Endothelial cell of hepatic sinusoid (primary cell): ENCODE results near the gene PLA2G6.

Source experiments
- in situ Hi-C: cut with HindIII; loops from 2 replicates; pipeline ENCODE4 v1.10.0; 2017; ENCODE audit warnings: low sequenced_read_pairs

Gene PLA2G6

DNA sequence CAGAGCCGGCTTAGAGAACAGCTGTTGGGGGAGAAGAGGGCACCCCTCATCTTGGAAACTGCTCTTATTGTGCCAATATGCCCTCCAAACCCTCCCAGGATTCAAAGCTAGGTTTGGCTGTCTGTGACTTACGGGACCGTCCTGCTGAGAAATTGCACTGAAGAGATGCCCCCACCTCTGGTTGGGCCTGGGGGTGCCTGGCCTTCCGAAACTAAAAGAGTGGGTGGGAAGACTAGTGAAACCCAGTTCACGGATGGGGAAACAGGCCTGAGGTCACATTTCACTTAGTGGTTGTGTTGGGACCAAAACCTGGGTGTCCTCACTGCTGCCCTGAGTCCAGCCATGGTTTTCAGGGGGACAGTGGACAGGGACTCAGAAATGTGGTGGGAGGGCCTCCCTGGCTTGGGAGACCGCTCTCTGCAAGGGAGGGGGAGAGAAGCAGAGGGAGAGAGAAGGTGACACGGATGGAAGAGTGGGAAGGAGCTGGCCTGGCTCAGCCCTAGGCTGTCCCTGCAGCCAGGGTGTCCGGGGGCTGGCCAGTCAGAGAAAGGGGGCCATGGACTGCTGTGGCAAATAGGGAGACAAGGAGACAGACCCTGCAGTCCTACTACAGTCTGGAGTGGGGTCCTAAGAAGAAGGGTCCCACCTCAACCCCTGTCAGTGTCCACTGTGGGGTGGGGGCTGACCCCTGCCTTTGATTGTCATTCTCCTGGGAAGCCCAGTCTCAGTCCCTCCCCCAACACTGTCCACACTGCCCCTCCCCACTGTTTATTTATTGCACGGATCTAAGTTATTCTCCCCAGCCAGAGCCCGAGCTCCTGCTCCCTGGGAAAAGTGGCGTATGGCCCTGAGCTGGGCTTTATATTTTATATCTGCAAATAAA lies 33.8 kb upstream of the PLA2G6 start:
- in situ Hi-C loops = no loop called here

DNA sequence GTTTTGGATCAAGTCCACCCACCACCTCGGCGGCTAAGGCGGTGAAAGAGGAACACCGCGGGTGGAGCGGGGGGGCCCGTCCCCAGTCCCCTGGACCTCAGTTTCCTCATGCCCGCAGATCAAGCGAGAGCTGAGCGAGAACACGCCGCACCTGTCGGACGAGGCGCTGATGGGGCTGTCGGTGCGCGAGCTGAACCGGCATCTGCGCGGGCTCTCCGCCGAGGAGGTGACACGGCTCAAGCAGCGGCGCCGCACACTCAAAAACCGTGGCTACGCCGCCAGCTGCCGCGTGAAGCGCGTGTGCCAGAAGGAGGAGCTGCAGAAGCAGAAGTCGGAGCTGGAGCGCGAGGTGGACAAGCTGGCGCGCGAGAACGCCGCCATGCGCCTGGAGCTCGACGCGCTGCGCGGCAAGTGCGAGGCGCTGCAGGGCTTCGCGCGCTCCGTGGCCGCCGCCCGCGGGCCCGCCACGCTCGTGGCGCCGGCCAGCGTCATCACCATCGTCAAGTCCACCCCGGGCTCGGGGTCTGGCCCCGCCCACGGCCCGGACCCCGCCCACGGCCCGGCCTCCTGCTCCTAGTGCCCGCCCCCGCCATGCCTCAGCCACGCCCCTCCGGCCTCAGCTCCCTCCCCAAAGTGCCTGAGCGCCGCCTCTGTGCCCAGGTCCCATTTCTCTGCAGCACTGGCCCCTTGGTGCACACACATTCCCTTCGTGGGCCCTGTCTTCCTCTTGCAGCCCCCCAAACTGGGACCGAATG lies 32.8 kb upstream of the PLA2G6 start:
- in situ Hi-C loops = no loop called here

DNA sequence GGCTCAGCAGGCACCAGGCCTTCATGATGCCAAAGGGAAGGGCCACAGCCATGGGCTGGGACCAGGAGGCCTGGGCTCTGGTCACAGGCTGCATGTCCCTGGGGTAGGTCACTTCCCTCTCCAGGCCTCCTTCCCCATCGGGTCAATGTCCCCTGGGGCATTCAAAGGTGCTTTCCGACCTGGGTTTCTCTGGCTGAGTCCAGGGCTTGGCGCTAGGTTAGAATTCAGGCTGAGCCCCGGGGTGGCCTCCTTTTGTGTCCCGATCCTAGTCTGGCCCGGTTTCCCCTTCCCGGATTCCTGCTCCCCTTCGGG lies 32.3 kb upstream of the PLA2G6 start:
- in situ Hi-C loops = no loop called here

DNA sequence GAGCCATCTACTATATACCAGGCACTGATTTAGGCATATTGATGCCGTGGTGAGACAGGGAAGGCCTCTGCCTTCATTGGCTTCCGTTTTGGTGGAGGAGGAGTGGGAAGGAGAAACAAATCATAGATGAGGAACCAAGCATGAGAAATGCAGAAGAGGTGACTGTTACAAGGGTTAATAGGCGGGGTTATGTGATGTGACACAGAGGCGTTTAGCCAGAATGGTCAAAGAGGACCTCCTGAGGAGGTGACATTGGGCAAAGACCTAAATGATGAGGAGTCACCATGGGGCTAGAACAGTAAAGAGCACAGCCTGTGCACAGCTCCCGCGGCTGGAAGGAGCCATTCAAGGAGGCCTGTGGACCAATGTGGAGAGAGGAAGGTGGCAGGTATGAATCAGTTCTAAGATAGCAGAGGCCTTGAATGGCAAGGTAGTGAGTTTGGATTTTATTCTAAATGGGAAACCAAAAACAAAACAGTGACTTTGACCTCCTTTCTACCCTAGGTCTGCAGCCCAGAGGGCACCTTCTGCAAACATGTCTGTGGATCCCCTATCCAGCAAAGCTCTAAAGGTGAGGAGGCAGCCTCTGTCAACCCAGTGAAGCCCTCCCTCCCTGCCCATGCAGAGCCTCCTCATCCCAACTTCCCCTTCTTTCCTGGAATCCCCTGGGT lies 31.8 kb upstream of the PLA2G6 start:
- in situ Hi-C loops = no loop called here

DNA sequence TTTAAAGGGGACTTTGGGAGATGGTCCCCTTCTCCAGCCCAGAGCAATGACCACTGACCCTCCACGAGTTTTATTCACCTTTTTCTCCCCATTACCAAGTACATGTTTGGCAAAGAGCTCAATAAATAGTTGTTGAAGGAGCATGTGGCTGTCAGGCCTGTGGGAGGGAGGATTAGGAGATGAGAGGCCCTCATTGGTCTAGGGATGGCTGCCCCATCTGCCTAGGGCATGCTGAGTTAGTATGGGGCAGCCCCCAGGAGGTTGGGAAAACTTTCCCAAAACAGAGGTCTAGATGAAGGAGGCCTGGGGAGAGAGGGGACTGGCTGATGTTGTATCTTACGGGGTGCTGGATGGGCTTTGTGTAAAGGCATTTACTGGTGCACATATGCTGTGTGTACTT lies 30.8 kb upstream of the PLA2G6 start:
- in situ Hi-C loops = no loop called here

GRCh38 chr22:38211556-38211955 lies 29.9 kb upstream of the PLA2G6 start:
- in situ Hi-C loops = no loop called here

GRCh38 chr22:38208551-38208968 lies 26.9 kb upstream of the PLA2G6 start:
- in situ Hi-C loops = no loop called here

DNA sequence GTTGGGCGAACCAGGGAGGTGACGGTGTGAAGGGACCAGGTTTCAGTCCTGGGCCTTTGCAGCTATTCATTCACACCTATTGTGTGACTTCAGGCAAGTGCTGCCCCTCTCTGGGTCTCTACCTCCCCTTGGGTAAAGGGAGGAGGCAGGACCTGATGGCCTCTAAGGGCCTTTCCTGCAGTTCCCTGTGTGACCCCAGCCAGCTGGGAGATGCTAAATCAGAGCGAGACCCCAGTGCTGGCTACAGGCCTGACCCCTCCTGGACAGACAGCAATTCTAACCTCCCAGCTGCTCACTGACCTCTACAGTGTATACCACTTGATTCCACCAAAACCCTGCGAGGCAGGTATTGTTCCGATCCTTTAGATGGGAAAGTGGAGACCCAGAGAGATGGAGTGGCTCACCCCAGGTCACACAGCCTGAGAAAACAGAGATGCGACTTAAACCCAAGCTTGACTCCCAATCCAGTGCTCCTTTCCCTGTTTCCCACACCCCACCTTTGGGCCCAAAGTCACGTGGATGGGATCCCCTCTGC lies 26.3 kb upstream of the PLA2G6 start:
- in situ Hi-C loops = no loop called here

DNA sequence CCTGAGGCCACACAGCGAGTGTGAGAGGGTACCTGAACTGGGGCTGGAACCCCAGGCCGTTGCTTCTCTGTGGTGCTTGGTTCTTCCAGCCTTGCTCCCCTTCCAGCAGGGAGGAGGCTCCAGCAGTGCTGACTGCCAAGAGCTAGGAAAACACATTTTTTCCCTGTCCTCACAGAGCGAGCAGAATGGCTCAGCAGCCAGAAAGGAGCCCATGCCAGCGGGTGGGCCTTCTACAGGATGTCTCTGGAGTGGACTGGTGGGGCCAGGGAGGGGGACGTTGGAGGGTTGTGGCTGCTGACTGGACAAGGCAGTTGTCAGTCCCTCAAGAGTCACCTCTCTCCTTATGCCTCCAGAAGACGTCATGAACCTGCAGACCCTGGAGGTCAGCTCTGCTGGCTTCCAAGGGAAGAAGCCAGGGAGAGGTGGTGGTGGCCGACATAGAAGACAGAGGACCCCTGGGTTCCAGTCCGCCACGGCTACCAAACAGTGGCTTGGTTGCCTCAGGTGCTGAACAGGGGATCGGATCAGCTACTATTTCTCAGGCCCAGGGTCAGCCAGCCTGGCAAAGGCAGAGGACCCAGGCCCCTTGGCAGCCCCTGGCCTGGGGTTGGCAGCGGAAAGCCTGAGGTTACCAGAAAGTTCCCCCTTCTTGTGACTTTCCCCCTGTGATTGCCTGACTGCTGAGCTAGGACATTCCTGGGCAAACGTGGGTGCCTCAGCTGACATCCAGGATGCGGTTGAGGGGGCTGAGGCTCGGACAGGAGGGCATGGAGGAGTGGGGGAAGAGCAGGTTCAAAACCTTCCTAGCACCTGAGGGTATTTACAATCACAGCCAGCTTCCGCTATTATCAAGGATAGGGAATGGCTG lies 23.9 kb upstream of the PLA2G6 start:
- in situ Hi-C loops = no loop called here

DNA sequence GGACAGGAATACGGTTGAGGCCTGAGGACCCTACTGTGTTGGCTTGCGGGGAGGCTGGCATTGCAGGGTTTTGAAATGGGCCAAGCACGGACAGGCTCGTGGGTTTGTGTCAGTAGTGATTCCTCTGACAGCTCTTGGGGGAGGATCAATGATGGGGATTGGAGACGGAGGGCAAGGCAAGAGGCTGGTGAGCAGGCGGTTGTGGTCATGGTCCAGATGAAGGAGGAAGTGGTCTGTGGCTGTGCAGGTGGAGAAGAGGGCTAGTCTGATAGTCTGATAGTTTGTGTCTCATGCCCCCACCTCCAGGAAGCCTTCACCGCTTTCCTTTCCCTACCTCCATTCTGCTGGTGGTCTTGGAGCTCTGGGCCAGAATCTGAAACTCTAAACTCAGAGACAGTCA lies 23.2 kb upstream of the PLA2G6 start:
- in situ Hi-C loops = no loop called here

- in situ Hi-C loops = no loop called here
These were observed 22.4 kb upstream of the PLA2G6 start for GRCh38 chr22:38203855-38204514.

GRCh38 chr22:38203090-38203810 lies 21.6 kb upstream of the PLA2G6 start:
- in situ Hi-C loops = no loop called here

- in situ Hi-C loops = no loop called here
These were observed 20.9 kb upstream of the PLA2G6 start for GRCh38 chr22:38202437-38203089.

GRCh38 chr22:38201711-38202436 lies 20.2 kb upstream of the PLA2G6 start, which contains the start of gene MAFF:
MAFF (plus strand) TSS chr22:38201994; CDS start chr22:38213854, 11,860 bp downstream.
- in situ Hi-C loops = no loop called here

DNA sequence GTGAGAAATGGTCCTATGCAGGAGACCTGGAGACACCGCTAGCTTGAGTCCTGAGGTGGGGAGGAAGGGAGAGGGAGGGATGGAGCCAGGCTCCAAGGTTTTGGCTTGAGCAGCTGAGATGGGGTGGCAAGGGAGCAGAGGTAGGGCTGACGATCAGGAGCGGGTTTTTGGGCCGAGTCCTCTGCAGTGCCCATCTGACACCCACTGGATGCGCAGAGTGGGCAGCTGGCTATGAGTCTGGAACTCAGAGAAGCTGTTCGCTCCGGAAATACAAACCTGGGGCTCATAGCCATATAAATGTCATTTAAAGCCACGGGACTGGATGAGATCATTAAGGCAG lies 19.7 kb upstream of the PLA2G6 start:
- in situ Hi-C loops = no loop called here

- in situ Hi-C loops = no loop called here
These were observed 18.4 kb upstream of the PLA2G6 start for GRCh38 chr22:38199826-38200559.

GRCh38 chr22:38196791-38197419 lies 15.3 kb upstream of the PLA2G6 start:
- in situ Hi-C loops = no loop called here
